H1 (cell line): ENCODE data around the gene NXNL2. TPM values are rescaled to one million over a fixed set of nuclear protein-coding genes. Genes with fewer than 3 reads are reported as not detected.

Source experiments
- GTF2F1 ChIP-seq: IDR thresholded peaks from 2 replicates; pipeline ENCODE4 v1.6.1; 2012; ENCODE audit warnings: low read depth, low read length, improper control_type of control experiment, borderline replicate concordance
- RXRA ChIP-seq: IDR thresholded peaks from 2 replicates; pipeline ENCODE4 v1.6.1; 2011; ENCODE audit warnings: low read depth, mild to moderate bottlenecking, low read length, moderate library complexity; ENCODE audit not compliant: insufficient read depth
- SIRT6 ChIP-seq: IDR thresholded peaks from one replicate; pipeline ENCODE4 v1.7.1; 2012; ENCODE audit warnings: low read length, inconsistent platforms
- SUZ12 ChIP-seq: fragments of 200-600 bp; sonication (generic); IDR thresholded peaks from 2 replicates; pipeline ENCODE4 v1.6.1; 2012; ENCODE audit warnings: mild to moderate bottlenecking, inconsistent platforms, low read length, moderate library complexity, mixed read lengths
- ZNF274 ChIP-seq: IDR thresholded peaks from 2 replicates; pipeline ENCODE4 v1.7.0; 2012; ENCODE audit warnings: low read length, borderline replicate concordance; ENCODE audit errors: extremely low read depth
- polyA plus RNA-seq, 7 experiments: library from polyadenylated mRNA; depleted of rRNA in 3 of 7; stranded (reverse) in 5 of 7; unstranded in 2 of 7; fragments of >200 nt in 5 of 7; fragments of 200-250 nt in 2 of 7; gene quantifications; 1 replicate in 5 of 7; 2 replicates in 1 of 7; 4 replicates in 1 of 7; pipeline versions ENCODE4 v1.2.1 to v1.2.3, GENCODE V29; 2011 to 2013; ENCODE audit warnings: missing spikeins in 2 of 7, mixed read lengths in 2 of 7
- total RNA-seq: library from RNA; stranded (reverse); fragmentation: NEBNext Ultra II Directional; extraction: Animal tissue kit (Norgen Biotek cat#: 25700); gene quantifications from 2 replicates; pipeline ENCODE4 v1.2.1, GENCODE V29; 2021
- TF ChIP-seq, protein P1 (sequence below): fragments of 300-600 bp; sonication (generic); IDR thresholded peaks from 2 replicates; pipeline ENCODE4 v1.7.1; 2012; ENCODE audit warnings: low read length, moderate library complexity, mild to moderate bottlenecking, inconsistent platforms; ENCODE audit not compliant: insufficient replicate concordance
- TF ChIP-seq, protein P2 (sequence below): IDR thresholded peaks from 2 replicates; pipeline ENCODE4 v1.6.1; 2012; ENCODE audit warnings: low read length, inconsistent platforms

The NXNL2 gene
- total and polyA plus RNA-seq, 2 of the 8 experiments (the other 6 are each of a cell fraction or from before 2014, with no cell fraction given), result 1.9 to 2.6 TPM

DNA sequence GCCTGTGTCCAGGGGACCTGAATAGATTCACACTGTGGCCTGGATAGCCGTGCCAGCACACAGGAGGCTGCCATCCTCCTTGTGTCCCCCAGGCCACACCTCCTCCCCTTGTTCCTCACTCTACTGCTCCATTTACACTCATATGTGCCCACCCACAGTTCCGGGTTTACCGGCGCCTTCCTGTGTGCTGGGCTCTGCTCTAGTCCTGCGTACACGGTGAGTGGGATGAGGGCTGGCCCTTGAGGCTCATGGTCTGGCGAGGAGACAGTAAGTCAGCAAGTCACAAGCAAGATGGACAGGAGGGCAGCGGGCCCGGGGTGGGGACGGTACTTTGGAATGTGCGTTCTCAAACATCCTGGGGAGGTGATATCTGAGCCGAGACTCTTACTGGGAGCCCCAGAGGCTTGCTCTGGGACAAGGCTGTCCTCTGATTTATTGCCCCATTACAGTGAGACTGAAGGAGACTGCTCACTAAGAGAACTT lies 32.4 kb upstream of the NXNL2 start (continued):
- TF ChIP-seq, protein P1, sequence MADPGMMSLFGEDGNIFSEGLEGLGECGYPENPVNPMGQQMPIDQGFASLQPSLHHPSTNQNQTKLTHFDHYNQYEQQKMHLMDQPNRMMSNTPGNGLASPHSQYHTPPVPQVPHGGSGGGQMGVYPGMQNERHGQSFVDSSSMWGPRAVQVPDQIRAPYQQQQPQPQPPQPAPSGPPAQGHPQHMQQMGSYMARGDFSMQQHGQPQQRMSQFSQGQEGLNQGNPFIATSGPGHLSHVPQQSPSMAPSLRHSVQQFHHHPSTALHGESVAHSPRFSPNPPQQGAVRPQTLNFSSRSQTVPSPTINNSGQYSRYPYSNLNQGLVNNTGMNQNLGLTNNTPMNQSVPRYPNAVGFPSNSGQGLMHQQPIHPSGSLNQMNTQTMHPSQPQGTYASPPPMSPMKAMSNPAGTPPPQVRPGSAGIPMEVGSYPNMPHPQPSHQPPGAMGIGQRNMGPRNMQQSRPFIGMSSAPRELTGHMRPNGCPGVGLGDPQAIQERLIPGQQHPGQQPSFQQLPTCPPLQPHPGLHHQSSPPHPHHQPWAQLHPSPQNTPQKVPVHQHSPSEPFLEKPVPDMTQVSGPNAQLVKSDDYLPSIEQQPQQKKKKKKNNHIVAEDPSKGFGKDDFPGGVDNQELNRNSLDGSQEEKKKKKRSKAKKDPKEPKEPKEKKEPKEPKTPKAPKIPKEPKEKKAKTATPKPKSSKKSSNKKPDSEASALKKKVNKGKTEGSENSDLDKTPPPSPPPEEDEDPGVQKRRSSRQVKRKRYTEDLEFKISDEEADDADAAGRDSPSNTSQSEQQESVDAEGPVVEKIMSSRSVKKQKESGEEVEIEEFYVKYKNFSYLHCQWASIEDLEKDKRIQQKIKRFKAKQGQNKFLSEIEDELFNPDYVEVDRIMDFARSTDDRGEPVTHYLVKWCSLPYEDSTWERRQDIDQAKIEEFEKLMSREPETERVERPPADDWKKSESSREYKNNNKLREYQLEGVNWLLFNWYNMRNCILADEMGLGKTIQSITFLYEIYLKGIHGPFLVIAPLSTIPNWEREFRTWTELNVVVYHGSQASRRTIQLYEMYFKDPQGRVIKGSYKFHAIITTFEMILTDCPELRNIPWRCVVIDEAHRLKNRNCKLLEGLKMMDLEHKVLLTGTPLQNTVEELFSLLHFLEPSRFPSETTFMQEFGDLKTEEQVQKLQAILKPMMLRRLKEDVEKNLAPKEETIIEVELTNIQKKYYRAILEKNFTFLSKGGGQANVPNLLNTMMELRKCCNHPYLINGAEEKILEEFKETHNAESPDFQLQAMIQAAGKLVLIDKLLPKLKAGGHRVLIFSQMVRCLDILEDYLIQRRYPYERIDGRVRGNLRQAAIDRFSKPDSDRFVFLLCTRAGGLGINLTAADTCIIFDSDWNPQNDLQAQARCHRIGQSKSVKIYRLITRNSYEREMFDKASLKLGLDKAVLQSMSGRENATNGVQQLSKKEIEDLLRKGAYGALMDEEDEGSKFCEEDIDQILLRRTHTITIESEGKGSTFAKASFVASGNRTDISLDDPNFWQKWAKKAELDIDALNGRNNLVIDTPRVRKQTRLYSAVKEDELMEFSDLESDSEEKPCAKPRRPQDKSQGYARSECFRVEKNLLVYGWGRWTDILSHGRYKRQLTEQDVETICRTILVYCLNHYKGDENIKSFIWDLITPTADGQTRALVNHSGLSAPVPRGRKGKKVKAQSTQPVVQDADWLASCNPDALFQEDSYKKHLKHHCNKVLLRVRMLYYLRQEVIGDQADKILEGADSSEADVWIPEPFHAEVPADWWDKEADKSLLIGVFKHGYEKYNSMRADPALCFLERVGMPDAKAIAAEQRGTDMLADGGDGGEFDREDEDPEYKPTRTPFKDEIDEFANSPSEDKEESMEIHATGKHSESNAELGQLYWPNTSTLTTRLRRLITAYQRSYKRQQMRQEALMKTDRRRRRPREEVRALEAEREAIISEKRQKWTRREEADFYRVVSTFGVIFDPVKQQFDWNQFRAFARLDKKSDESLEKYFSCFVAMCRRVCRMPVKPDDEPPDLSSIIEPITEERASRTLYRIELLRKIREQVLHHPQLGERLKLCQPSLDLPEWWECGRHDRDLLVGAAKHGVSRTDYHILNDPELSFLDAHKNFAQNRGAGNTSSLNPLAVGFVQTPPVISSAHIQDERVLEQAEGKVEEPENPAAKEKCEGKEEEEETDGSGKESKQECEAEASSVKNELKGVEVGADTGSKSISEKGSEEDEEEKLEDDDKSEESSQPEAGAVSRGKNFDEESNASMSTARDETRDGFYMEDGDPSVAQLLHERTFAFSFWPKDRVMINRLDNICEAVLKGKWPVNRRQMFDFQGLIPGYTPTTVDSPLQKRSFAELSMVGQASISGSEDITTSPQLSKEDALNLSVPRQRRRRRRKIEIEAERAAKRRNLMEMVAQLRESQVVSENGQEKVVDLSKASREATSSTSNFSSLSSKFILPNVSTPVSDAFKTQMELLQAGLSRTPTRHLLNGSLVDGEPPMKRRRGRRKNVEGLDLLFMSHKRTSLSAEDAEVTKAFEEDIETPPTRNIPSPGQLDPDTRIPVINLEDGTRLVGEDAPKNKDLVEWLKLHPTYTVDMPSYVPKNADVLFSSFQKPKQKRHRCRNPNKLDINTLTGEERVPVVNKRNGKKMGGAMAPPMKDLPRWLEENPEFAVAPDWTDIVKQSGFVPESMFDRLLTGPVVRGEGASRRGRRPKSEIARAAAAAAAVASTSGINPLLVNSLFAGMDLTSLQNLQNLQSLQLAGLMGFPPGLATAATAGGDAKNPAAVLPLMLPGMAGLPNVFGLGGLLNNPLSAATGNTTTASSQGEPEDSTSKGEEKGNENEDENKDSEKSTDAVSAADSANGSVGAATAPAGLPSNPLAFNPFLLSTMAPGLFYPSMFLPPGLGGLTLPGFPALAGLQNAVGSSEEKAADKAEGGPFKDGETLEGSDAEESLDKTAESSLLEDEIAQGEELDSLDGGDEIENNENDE, result no peak
- TF ChIP-seq GTF2F1, result no peak
- no peak for TF ChIP-seq SIRT6
- TF ChIP-seq RXRA, result no peak
- no peak for TF ChIP-seq ZNF274
- no peak for TF ChIP-seq SUZ12
- TF ChIP-seq, protein P2, sequence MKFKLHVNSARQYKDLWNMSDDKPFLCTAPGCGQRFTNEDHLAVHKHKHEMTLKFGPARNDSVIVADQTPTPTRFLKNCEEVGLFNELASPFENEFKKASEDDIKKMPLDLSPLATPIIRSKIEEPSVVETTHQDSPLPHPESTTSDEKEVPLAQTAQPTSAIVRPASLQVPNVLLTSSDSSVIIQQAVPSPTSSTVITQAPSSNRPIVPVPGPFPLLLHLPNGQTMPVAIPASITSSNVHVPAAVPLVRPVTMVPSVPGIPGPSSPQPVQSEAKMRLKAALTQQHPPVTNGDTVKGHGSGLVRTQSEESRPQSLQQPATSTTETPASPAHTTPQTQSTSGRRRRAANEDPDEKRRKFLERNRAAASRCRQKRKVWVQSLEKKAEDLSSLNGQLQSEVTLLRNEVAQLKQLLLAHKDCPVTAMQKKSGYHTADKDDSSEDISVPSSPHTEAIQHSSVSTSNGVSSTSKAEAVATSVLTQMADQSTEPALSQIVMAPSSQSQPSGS, result no peak
